ENCODE data around the gene LSAMP.
A peak's percentile ranks its signal among the peaks of the same experiment; 100 is the strongest.
"Not testable (repeated sequence)": the region's sequence is repeated elsewhere in the genome, so short reads cannot be mapped to it uniquely, and the experiment has no call there.

LSAMP gene

GRCh38 chr3:115787818-115788217 lies 657.5 kb downstream of the LSAMP start:
- Histone ChIP-seq H3K36me3 (ENCODE audit: low read depth) (no peaks in the 10 kb centered on the region), H3K27me3 (ENCODE audit: insufficient read depth, poor library complexity, severe bottlenecking) (no peaks in the 10 kb centered on the region), H3K4me3 (ENCODE audit: severe bottlenecking) (no peak overlapping the region), H3K27ac (ENCODE audit: poor library complexity, severe bottlenecking) (peak overlapping the region; percentile 93), H3K4me1 (ENCODE audit: insufficient read depth, poor library complexity, severe bottlenecking) (peaks cover 42% of the 10 kb centered on the region), H3K9me3 (ENCODE audit: severe bottlenecking) (no peaks in the 10 kb centered on the region)
- TF ChIP-seq CTCF (IDR thresholded peaks at IDR 0.05; ENCODE audit: poor library complexity, severe bottlenecking): no peak
- DNase-seq (ENCODE audit: low spot score): no peak
- no peak for ATAC-seq (ENCODE audit: low read depth)

- Histone ChIP-seq H3K36me3 (ENCODE audit: low read depth) (no peaks in the 10 kb centered on the region), H3K4me1 (ENCODE audit: insufficient read depth, poor library complexity, severe bottlenecking) (peaks cover 27% of the 10 kb centered on the region), H3K27ac (ENCODE audit: poor library complexity, severe bottlenecking) (peak overlapping the region; percentile 87), H3K27me3 (ENCODE audit: insufficient read depth, poor library complexity, severe bottlenecking) (no peaks in the 10 kb centered on the region), H3K4me3 (ENCODE audit: severe bottlenecking) (no peak overlapping the region), H3K9me3 (ENCODE audit: severe bottlenecking) (no peaks in the 10 kb centered on the region)
- DNase-seq (ENCODE audit: low spot score): no peak
- no peak for ATAC-seq (ENCODE audit: low read depth)
- TF ChIP-seq CTCF (IDR thresholded peaks at IDR 0.05; ENCODE audit: poor library complexity, severe bottlenecking): no peak
Observed at GRCh38 chr3:115785782-115786181, 659.5 kb downstream of the LSAMP start.

GRCh38 chr3:115784739-115785536 lies 660.3 kb downstream of the LSAMP start:
- no peak for ATAC-seq (ENCODE audit: low read depth)
- Histone ChIP-seq H3K4me1 (ENCODE audit: insufficient read depth, poor library complexity, severe bottlenecking) (peaks cover 19% of the 10 kb centered on the region), H3K27ac (ENCODE audit: poor library complexity, severe bottlenecking) (peak overlapping the region; percentile 87), H3K36me3 (ENCODE audit: low read depth) (no peaks in the 10 kb centered on the region), H3K4me3 (ENCODE audit: severe bottlenecking) (peak overlapping the region; percentile 46), H3K9me3 (ENCODE audit: severe bottlenecking) (no peaks in the 10 kb centered on the region), H3K27me3 (ENCODE audit: insufficient read depth, poor library complexity, severe bottlenecking) (no peaks in the 10 kb centered on the region)
- DNase-seq (ENCODE audit: low spot score): no peak
- peak; percentile 81 for TF ChIP-seq CTCF (IDR thresholded peaks at IDR 0.05; ENCODE audit: poor library complexity, severe bottlenecking)

DNA sequence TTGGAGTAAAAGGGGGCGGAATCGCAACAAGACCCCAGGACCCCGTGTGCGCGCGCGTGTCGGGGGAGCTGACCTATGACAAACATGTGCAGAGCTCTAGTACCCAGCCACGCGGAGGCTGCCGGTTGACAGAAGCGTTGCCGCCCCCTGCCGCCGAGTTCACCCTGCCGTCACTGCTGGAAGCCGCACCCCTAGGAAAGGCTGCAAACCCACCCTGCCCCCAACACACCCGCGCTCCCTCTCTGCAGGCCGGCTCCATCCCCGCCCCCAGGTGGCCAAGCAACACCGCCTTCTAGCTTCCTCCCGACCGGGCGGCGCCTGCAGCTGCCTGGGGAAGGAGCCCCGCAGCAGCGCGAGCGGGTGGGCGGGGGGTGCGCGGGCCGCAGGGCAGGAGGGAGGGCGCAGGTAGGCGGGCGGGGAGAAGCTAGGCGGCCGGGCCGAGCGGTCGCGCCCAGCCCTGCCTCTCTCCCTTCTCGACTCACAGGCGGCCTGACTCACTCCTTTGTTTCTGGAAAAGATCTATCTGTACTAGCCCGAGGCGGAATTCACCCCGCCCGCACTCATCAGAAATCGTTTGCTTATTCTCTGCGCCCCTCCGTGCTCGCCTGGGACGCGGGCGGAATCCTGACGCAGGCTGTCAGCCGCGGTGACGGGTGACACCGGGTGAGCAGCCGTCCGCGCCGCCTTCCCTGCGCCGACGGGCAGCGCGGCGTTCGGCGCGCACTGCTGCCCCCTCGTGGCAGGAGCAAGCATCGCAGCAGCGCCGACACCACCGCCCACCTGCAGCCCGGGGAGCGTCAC lies 661.1 kb downstream of the LSAMP start:
- ATAC-seq (ENCODE audit: low read depth): peak; percentile 81
- peak; percentile 99 for TF ChIP-seq CTCF (IDR thresholded peaks at IDR 0.05; ENCODE audit: poor library complexity, severe bottlenecking)
- Histone ChIP-seq H3K27ac (ENCODE audit: poor library complexity, severe bottlenecking) (peak overlapping the region; percentile 87), H3K4me3 (ENCODE audit: severe bottlenecking) (peak overlapping the region; percentile 46), H3K36me3 (ENCODE audit: low read depth) (no peaks in the 10 kb centered on the region), H3K4me1 (ENCODE audit: insufficient read depth, poor library complexity, severe bottlenecking) (peaks cover 11% of the 10 kb centered on the region), H3K27me3 (ENCODE audit: insufficient read depth, poor library complexity, severe bottlenecking) (no peaks in the 10 kb centered on the region), H3K9me3 (ENCODE audit: severe bottlenecking) (no peaks in the 10 kb centered on the region)
- peak; percentile 96 for DNase-seq (ENCODE audit: low spot score)

DNA sequence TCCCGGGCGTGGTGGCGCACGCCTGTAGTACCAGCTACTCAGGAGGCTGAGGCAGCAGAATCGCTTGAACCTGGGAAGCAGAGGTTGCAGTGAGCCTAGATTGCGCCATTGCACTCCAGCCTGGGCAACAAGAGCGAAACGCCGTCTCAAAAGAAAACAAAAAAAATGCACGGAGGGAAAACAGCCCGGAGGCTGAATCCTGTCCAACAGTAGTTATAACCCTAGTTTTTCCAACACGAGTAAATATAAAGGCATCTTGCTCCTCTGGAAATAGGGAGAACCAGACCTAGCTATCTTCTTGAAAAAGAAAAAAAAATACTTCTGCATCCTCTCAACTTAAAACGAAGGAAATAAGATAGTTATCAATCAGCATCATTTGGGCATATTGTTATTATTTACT lies 661.9 kb downstream of the LSAMP start:
- not testable (repeated sequence) for H3K4me1 ChIP-seq (ENCODE audit: insufficient read depth, poor library complexity, severe bottlenecking); ATAC-seq (ENCODE audit: low read depth); H3K27me3 ChIP-seq (ENCODE audit: insufficient read depth, poor library complexity, severe bottlenecking); DNase-seq (ENCODE audit: low spot score); H3K36me3 ChIP-seq (ENCODE audit: low read depth); H3K9me3 ChIP-seq (ENCODE audit: severe bottlenecking)
- Histone ChIP-seq H3K4me3 (ENCODE audit: severe bottlenecking) (peak overlapping the region; percentile 46), H3K27ac (ENCODE audit: poor library complexity, severe bottlenecking) (peak overlapping the region; percentile 87)

Measured in RWPE2 (cell line).